ENCODE measurements around the gene JAKMIP1. TPM values are rescaled to one million over a fixed set of nuclear protein-coding genes. Genes with fewer than 3 reads are reported as not detected.
"Not testable (repeated sequence)": the region's sequence is repeated elsewhere in the genome, so short reads cannot be mapped to it uniquely, and the experiment has no call there.

Gene JAKMIP1
- total RNA-seq, 1 donor = not detected

GRCh38 chr4:5999830-6000365 lies 200.5 kb downstream of the JAKMIP1 start:
- DNase-seq (ENCODE audit: low read depth) = no peak
- H3K4me3 ChIP-seq (ENCODE audit: low read depth, low read length) = no peak overlapping the region
- TF ChIP-seq CTCF (IDR thresholded peaks at IDR 0.05; ENCODE audit: insufficient read depth, low read depth, low read length) = no peak

DNA sequence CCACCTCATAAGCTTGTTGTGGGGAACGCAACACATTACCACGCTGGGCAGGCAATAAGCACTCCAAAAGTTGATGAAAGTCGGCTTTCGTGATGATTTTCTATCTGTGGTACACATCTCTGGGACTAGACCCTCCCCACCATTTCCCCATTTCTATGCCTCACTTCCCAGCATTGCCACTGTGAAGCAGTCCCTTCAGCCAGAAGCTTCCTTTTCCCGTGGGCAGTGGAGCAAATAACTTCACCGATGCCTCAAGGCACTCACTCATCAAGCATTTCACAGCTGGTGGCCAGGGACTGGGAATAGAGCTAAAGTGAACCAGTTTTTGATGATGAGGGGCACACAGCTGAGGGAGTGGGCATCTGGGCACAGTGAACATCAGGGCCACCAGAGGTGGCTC lies 201.0 kb downstream of the JAKMIP1 start:
- TF ChIP-seq CTCF (IDR thresholded peaks at IDR 0.05; ENCODE audit: insufficient read depth, low read depth, low read length) = no peak
- no peak for DNase-seq (ENCODE audit: low read depth)

GRCh38 chr4:5998333-5998936 lies 201.9 kb downstream of the JAKMIP1 start:
- DNase-seq (ENCODE audit: low read depth) = peak; percentile 50
- H3K4me3 ChIP-seq (ENCODE audit: low read depth, low read length) = no peak overlapping the region
- TF ChIP-seq CTCF (IDR thresholded peaks at IDR 0.05; ENCODE audit: insufficient read depth, low read depth, low read length) = peak; percentile 90

More for the DNA sequence above, 201.0 kb downstream of the JAKMIP1 start:
- H3K4me3 ChIP-seq (ENCODE audit: low read depth, low read length) = no peak overlapping the region

GRCh38 chr4:5996641-5997040 lies 203.7 kb downstream of the JAKMIP1 start:
- no peak for DNase-seq (ENCODE audit: low read depth)

GRCh38 chr4:5995901-5996623 lies 204.3 kb downstream of the JAKMIP1 start:
- no peak for TF ChIP-seq CTCF (IDR thresholded peaks at IDR 0.05; ENCODE audit: insufficient read depth, low read depth, low read length)
- no peak overlapping the region for H3K4me3 ChIP-seq (ENCODE audit: low read depth, low read length)

More at GRCh38 chr4:5996641-5997040, 203.7 kb downstream of the JAKMIP1 start:
- H3K4me3 ChIP-seq (ENCODE audit: low read depth, low read length) = no peak overlapping the region
- TF ChIP-seq CTCF (IDR thresholded peaks at IDR 0.05; ENCODE audit: insufficient read depth, low read depth, low read length) = no peak

GRCh38 chr4:5993876-5994811 lies 206.2 kb downstream of the JAKMIP1 start:
- no peak overlapping the region for H3K4me3 ChIP-seq (ENCODE audit: low read depth, low read length)
- DNase-seq (ENCODE audit: low read depth) = no peak
- TF ChIP-seq CTCF (IDR thresholded peaks at IDR 0.05; ENCODE audit: insufficient read depth, low read depth, low read length) = no peak

More at GRCh38 chr4:5995901-5996623, 204.3 kb downstream of the JAKMIP1 start:
- no peak for DNase-seq (ENCODE audit: low read depth)

DNA sequence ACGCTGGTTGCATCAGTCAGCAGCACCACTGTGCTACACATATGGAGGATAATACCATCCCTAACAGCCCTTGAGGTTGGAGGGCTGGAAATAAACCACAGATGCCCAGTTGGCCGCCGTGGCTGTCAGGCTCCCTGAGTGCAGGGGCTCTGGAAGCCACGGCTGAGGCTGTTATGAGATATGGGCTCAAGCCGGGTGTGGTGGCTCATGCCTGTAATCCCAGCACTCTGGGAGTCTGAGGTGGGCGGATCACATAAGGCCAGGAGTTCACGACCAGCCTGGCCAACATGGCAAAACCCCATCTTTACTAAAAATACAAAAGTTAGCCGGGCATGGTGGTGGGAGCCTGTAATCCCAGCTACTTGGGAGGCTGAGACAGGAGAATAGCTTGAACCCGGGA lies 207.0 kb downstream of the JAKMIP1 start:
- not testable (repeated sequence) for H3K4me3 ChIP-seq (ENCODE audit: low read depth, low read length); DNase-seq (ENCODE audit: low read depth)
